Measurements from ENCODE around the gene HOGA1. TPM values are rescaled to one million over a fixed set of nuclear protein-coding genes. Genes with fewer than 3 reads are reported as not detected.

HOGA1 gene
- total RNA-seq, 2 donors from 2014 or later, result not detected

- no peak for ATAC-seq (replicated peaks)
- Mint-ChIP-seq H3K27me3 (no peaks in the 10 kb centered on the region), H3K9me3 (no peaks in the 10 kb centered on the region), H3K27ac (no peak overlapping the region), H3K4me1 (no peaks in the 10 kb centered on the region), H3K4me3 (no peak overlapping the region), H3K36me3 (ENCODE audit: low read depth) (no peaks in the 10 kb centered on the region)
Observed at GRCh38 chr10:97582169-97582568, 2.0 kb upstream of the HOGA1 start.

- Mint-ChIP-seq H3K27ac (no peak overlapping the region), H3K4me3 (no peak overlapping the region), H3K4me1 (no peaks in the 10 kb centered on the region), H3K27me3 (no peaks in the 10 kb centered on the region), H3K9me3 (no peaks in the 10 kb centered on the region), H3K36me3 (ENCODE audit: low read depth) (no peaks in the 10 kb centered on the region)
- ATAC-seq (replicated peaks), result no peak
Observed at GRCh38 chr10:97583476-97583875, 713 bp upstream of the HOGA1 start.

DNA sequence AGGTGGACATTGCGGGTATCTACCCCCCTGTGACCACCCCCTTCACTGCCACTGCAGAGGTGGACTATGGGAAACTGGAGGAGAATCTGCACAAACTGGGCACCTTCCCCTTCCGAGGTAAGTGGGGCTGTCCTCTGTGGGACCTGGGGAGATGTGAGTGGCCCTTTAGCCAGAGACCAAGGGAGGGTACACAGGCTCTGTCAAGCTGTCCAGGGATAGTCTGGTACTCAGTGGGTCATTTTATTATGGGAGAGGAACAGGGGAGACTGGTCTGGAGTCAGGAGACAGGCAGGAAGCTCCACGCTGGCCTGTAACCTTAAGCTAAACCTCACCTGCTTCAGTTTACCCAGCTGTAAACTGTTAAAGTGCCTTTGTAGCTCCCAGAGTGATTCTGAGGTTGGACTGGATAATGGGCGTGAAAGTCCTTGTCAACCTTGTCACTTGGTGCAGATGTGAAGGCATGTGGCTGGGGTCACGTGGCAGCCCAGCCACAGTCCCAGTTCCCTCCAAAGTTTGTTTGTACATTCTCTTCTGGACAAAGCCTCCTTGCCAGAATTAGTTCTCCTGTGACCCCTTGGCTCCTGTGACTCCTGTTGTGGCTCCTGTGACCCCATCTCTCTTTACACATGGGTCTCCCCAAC, 729 bp downstream of the HOGA1 start:
- Mint-ChIP-seq H3K27ac (peak overlapping the region; percentile 38), H3K9me3 (no peaks in the 10 kb centered on the region), H3K4me1 (no peaks in the 10 kb centered on the region), H3K36me3 (ENCODE audit: low read depth) (no peaks in the 10 kb centered on the region), H3K4me3 (no peak overlapping the region), H3K27me3 (no peaks in the 10 kb centered on the region)
- peak; percentile 5 for ATAC-seq (replicated peaks)

DNA sequence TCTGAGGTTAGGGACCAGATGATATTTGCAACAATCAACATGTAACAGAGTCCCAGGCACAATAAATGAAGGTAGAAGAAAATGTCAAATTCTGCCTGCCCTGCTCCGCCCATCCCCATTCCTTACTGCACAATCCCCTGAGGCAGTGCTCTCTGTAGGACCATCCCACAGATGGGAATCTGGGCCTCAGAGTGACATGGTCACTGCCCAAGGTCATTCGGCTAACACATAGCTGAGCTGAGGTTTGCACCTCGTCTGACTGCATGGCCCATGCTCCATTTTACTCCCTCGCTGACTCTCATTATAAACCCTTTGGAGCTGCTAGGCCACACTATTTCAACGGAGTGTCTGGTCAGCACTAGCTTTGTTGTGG, 1.2 kb downstream of the HOGA1 start:
- Mint-ChIP-seq H3K36me3 (ENCODE audit: low read depth) (no peaks in the 10 kb centered on the region), H3K9me3 (no peaks in the 10 kb centered on the region), H3K27me3 (no peaks in the 10 kb centered on the region), H3K27ac (no peak overlapping the region), H3K4me1 (no peaks in the 10 kb centered on the region), H3K4me3 (no peak overlapping the region)
- ATAC-seq (replicated peaks), result no peak

DNA sequence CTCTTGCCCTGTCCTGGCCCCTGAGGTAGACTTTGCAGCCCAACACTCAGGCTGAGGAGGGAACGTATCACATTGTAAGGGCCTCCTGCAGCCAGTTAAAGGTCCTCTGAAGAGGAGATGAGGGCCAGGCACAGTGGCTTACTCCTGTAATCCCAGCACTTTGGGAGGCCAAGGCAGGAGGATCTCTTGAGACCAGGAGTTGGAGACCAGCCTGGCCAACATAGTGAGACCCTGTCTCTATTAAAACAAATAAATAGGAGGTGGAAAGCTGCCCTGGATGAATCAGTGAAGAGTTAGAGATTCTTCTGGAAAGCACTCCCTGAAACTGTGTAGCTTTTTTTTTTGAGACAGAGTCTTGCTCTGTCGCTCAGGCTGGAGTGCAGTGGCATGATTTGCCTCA, 3.0 kb downstream of the HOGA1 start:
- H3K27ac Mint-ChIP-seq, result no peak overlapping the region
- no peak for ATAC-seq (replicated peaks)

GRCh38 chr10:97589479-97589878, 5.3 kb downstream of the HOGA1 start, which contains the start of gene C10orf62:
C10orf62 (plus strand) TSS chr10:97589721; CDS start chr10:97589898, 177 bp downstream.
- ATAC-seq (replicated peaks), result no peak
- Mint-ChIP-seq H3K36me3 (ENCODE audit: low read depth) (no peaks in the 10 kb centered on the region), H3K27me3 (no peaks in the 10 kb centered on the region), H3K4me3 (no peak within 1 kb of the TSS), H3K4me1 (no peaks in the 10 kb centered on the region), H3K9me3 (no peaks in the 10 kb centered on the region), H3K27ac (no peak within 1 kb of the TSS)

More for the DNA sequence above, 3.0 kb downstream of the HOGA1 start:
- Mint-ChIP-seq H3K36me3 (ENCODE audit: low read depth) (no peaks in the 10 kb centered on the region), H3K27me3 (no peaks in the 10 kb centered on the region), H3K4me1 (no peaks in the 10 kb centered on the region), H3K4me3 (no peak overlapping the region), H3K9me3 (no peaks in the 10 kb centered on the region)

GRCh38 chr10:97590082-97590747, 6.0 kb downstream of the HOGA1 start:
- no peak overlapping the region for H3K4me3 Mint-ChIP-seq
- H3K36me3 Mint-ChIP-seq (ENCODE audit: low read depth), result no peaks in the 10 kb centered on the region
- ATAC-seq (replicated peaks), result peak; percentile 76
- no peaks in the 10 kb centered on the region for H3K4me1 Mint-ChIP-seq
- no peaks in the 10 kb centered on the region for H3K27me3 Mint-ChIP-seq
- no peaks in the 10 kb centered on the region for H3K9me3 Mint-ChIP-seq
- H3K27ac Mint-ChIP-seq, result no peak overlapping the region

DNA sequence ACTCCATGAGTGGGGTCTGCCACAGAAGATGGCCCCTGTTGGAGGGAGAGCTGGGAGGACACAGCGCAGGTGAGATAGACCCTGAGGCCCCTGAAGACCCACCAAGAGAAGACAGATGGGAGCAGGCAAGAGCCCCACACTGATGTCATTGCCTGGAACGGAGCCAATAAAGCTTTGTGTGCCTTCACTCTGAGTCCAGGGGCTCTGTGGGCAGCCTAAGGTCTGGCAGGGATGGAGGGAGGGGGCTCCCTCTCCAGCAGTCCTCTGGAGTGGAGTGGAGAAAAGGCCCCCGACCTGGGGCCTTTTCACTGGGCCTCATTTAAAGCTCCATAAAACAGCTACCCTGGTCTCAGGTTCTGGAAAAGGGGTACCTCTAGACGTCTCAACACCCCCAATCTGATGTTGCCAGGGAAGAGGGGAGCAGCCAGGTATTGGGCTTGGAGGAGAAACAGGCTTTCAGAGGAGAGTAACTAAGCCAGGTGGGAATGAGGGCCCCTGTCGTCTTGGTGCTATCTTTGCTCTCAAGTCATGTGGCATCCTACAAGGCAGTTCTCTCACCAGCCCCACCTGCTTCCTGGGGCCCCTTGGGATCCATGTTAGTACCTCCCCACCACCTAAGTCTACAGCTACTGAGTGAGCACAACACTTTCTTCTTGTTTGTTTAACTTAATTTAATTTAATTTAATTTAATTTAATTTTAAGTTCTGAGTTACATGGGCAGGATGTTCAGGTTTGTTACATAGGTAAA, 6.7 kb downstream of the HOGA1 start:
- Mint-ChIP-seq H3K9me3 (no peaks in the 10 kb centered on the region), H3K4me1 (no peaks in the 10 kb centered on the region), H3K36me3 (ENCODE audit: low read depth) (no peaks in the 10 kb centered on the region), H3K27me3 (no peaks in the 10 kb centered on the region), H3K27ac (no peak overlapping the region), H3K4me3 (no peak overlapping the region)
- no peak for ATAC-seq (replicated peaks)

- Mint-ChIP-seq H3K27ac (no peak overlapping the region), H3K27me3 (no peaks in the 10 kb centered on the region), H3K4me1 (no peaks in the 10 kb centered on the region), H3K36me3 (ENCODE audit: low read depth) (no peaks in the 10 kb centered on the region), H3K9me3 (no peaks in the 10 kb centered on the region), H3K4me3 (no peak overlapping the region)
- ATAC-seq (replicated peaks), result no peak
Observed at GRCh38 chr10:97593421-97593820, 9.2 kb downstream of the HOGA1 start.

- Mint-ChIP-seq H3K36me3 (ENCODE audit: low read depth) (no peaks in the 10 kb centered on the region), H3K4me3 (no peak overlapping the region), H3K27me3 (no peaks in the 10 kb centered on the region), H3K27ac (no peak overlapping the region), H3K9me3 (no peaks in the 10 kb centered on the region), H3K4me1 (no peaks in the 10 kb centered on the region)
- no peak for ATAC-seq (replicated peaks)
Observed at GRCh38 chr10:97596101-97597082, 12.2 kb downstream of the HOGA1 start.

- Mint-ChIP-seq H3K36me3 (ENCODE audit: low read depth) (no peaks in the 10 kb centered on the region), H3K9me3 (no peaks in the 10 kb centered on the region), H3K27ac (no peak overlapping the region), H3K4me3 (no peak overlapping the region), H3K4me1 (no peaks in the 10 kb centered on the region), H3K27me3 (no peaks in the 10 kb centered on the region)
- ATAC-seq (replicated peaks), result no peak
Observed at GRCh38 chr10:97597778-97598177, 13.6 kb downstream of the HOGA1 start.

DNA sequence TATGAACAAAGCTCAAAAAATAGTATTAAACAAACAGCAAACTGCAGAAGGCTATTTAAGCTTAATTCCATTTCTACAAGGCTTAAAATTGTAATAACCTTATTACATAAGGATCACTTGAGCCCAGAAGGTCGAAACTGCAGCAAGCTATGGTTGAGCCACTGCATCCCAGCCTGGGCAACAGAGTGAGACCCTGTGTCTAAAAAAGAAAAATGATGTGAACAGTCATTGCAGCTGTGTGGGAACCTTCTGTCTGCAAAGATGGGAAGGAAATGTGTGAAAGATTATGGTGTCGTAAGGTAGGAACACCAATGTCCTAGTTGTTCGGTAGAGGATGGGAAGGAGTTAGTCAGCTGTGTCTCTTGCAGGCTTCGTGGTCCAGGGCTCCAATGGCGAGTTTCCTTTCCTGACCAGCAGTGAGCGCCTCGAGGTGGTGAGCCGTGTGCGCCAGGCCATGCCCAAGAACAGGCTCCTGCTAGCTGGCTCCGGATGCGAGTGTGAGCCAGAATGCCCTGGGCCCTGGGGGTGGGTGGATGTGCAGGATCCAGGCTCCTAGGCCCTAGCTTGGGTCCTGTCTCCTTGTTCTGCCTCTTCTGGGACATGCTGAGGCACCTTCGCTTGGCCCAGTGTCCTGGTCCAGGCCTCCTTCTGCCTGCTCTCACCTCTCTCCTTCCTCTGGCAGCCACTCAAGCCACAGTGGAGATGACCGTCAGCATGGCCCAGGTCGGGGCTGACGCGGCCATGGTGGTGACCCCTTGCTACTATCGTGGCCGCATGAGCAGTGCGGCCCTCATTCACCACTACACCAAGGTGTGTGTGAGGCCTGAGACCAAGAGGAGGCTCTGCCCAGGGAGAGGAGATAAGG, 14.4 kb downstream of the HOGA1 start:
- Mint-ChIP-seq H3K9me3 (no peaks in the 10 kb centered on the region), H3K27me3 (no peaks in the 10 kb centered on the region), H3K4me3 (no peak overlapping the region), H3K27ac (no peak overlapping the region), H3K4me1 (no peaks in the 10 kb centered on the region), H3K36me3 (ENCODE audit: low read depth) (no peaks in the 10 kb centered on the region)
- ATAC-seq (replicated peaks), result no peak

- H3K9me3 Mint-ChIP-seq, result no peaks in the 10 kb centered on the region
- no peaks in the 10 kb centered on the region for H3K36me3 Mint-ChIP-seq (ENCODE audit: low read depth)
- no peaks in the 10 kb centered on the region for H3K27me3 Mint-ChIP-seq
- no peaks in the 10 kb centered on the region for H3K4me1 Mint-ChIP-seq
- no peak overlapping the region for H3K27ac Mint-ChIP-seq
- ATAC-seq (replicated peaks), result no peak
- H3K4me3 Mint-ChIP-seq, result no peak overlapping the region
Observed at GRCh38 chr10:97599272-97599619, 15.1 kb downstream of the HOGA1 start.
